Measurements from ENCODE around the gene PAK4. TPM values are rescaled to one million over a fixed set of nuclear protein-coding genes. Genes with fewer than 3 reads are reported as not detected.

Gene PAK4
- total RNA-seq, 1 experiment from 2014 or later, result 55.2 TPM

- H3K4me3 ChIP-seq (ENCODE audit: low read depth, low read length, poor library complexity, severe bottlenecking), result no peak overlapping the region
- no TSS peak for BruUV-seq (replicated peaks)
- intact Hi-C loops (cut with micrococcal nuclease; ENCODE audit: unreplicated experiment), result no loop called here
- ChIA-PET POLR2A (ENCODE audit: low non-redundant PET) (no interaction called here), CTCF (no interaction called here)
- H3K9me3 ChIP-seq (ENCODE audit: low read depth, low read length, poor library complexity, severe bottlenecking), result no peaks in the 10 kb centered on the region
- no peak for TF ChIP-seq EZH2 (IDR thresholded peaks at IDR 0.05; ENCODE audit: borderline replicate concordance, low read depth, low read length, poor library complexity, severe bottlenecking)
- TF ChIP-seq, protein P1, sequence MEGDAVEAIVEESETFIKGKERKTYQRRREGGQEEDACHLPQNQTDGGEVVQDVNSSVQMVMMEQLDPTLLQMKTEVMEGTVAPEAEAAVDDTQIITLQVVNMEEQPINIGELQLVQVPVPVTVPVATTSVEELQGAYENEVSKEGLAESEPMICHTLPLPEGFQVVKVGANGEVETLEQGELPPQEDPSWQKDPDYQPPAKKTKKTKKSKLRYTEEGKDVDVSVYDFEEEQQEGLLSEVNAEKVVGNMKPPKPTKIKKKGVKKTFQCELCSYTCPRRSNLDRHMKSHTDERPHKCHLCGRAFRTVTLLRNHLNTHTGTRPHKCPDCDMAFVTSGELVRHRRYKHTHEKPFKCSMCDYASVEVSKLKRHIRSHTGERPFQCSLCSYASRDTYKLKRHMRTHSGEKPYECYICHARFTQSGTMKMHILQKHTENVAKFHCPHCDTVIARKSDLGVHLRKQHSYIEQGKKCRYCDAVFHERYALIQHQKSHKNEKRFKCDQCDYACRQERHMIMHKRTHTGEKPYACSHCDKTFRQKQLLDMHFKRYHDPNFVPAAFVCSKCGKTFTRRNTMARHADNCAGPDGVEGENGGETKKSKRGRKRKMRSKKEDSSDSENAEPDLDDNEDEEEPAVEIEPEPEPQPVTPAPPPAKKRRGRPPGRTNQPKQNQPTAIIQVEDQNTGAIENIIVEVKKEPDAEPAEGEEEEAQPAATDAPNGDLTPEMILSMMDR (conservative IDR thresholded peaks at IDR 0.05; ENCODE audit: low read depth, low read length), result no peak
- no peak for DNase-seq (ENCODE audit: low spot score)
- peaks cover 20% of the 10 kb centered on the region for H3K36me3 ChIP-seq (ENCODE audit: insufficient read depth, low read length, poor library complexity, severe bottlenecking)
- H3K27me3 ChIP-seq (replicated peaks; ENCODE audit: insufficient read depth, low read depth, low read length, poor library complexity), result no peaks in the 10 kb centered on the region
- H3K4me1 ChIP-seq (ENCODE audit: insufficient read depth, low read length, poor library complexity, severe bottlenecking), result no peaks in the 10 kb centered on the region
- H3K27ac ChIP-seq (ENCODE audit: low read depth, low read length, poor library complexity, severe bottlenecking), result no peak overlapping the region
Measured at GRCh38 chr19:39175564-39175963, 50.0 kb downstream of the PAK4 start.

DNA sequence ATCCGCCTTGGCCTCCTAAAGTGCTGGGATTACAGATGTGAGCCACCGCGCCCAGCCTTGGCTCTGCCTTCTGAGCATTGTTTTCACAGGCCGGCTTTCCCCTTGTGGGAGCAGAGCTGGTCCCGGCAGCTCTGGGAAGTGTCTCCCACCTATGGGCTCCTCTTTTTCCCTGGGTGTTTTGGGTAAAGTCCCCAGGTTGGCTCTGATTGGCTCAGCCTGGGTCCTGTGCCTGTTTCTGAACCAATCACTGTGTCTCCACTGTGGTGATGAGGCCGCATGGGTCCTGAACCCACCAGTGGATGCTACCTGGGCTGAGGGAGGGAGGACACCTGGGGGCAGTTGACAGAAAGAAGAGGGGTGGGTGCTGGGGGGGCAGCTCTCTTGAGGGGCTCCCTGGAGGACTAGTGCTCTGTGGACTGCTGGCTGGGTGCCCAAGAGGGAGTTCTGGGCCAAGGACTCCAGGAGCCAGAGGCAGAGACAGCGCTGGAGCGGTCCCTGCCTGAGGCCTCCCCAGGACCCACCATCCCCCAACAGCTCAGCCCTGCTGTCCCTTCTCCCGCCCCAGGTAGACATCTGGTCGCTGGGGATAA lies 51.6 kb downstream of the PAK4 start:
- intact Hi-C loops (cut with micrococcal nuclease; ENCODE audit: unreplicated experiment), result no loop called here
- H3K27ac ChIP-seq (ENCODE audit: low read depth, low read length, poor library complexity, severe bottlenecking), result no peak overlapping the region
- peaks cover 19% of the 10 kb centered on the region for H3K36me3 ChIP-seq (ENCODE audit: insufficient read depth, low read length, poor library complexity, severe bottlenecking)
- no TSS peak for BruUV-seq (replicated peaks)
- H3K27me3 ChIP-seq (replicated peaks; ENCODE audit: insufficient read depth, low read depth, low read length, poor library complexity), result no peaks in the 10 kb centered on the region
- no peak for DNase-seq (ENCODE audit: low spot score)
- ChIA-PET POLR2A (ENCODE audit: low non-redundant PET) (no interaction called here), CTCF (no interaction called here)
- H3K4me1 ChIP-seq (ENCODE audit: insufficient read depth, low read length, poor library complexity, severe bottlenecking), result no peaks in the 10 kb centered on the region
- H3K9me3 ChIP-seq (ENCODE audit: low read depth, low read length, poor library complexity, severe bottlenecking), result no peaks in the 10 kb centered on the region
- H3K4me3 ChIP-seq (ENCODE audit: low read depth, low read length, poor library complexity, severe bottlenecking), result no peak overlapping the region
- TF ChIP-seq, protein P1 (conservative IDR thresholded peaks at IDR 0.05; ENCODE audit: low read depth, low read length), result no peak
- TF ChIP-seq EZH2 (IDR thresholded peaks at IDR 0.05; ENCODE audit: borderline replicate concordance, low read depth, low read length, poor library complexity, severe bottlenecking), result no peak

GRCh38 chr19:39177736-39178135 lies 52.1 kb downstream of the PAK4 start:
- Histone ChIP-seq H3K36me3 (ENCODE audit: insufficient read depth, low read length, poor library complexity, severe bottlenecking) (peaks cover 16% of the 10 kb centered on the region), H3K9me3 (ENCODE audit: low read depth, low read length, poor library complexity, severe bottlenecking) (no peaks in the 10 kb centered on the region)

More at GRCh38 chr19:39177736-39178135, 52.1 kb downstream of the PAK4 start:
- POLR2A ChIA-PET (ENCODE audit: low non-redundant PET), result no interaction called here
- no TSS peak for BruUV-seq (replicated peaks)
- H3K4me1 ChIP-seq (ENCODE audit: insufficient read depth, low read length, poor library complexity, severe bottlenecking), result no peaks in the 10 kb centered on the region
- DNase-seq (ENCODE audit: low spot score), result no peak
- CTCF ChIA-PET, result no interaction called here
- no peak for TF ChIP-seq EZH2 (IDR thresholded peaks at IDR 0.05; ENCODE audit: borderline replicate concordance, low read depth, low read length, poor library complexity, severe bottlenecking)
- TF ChIP-seq, protein P1 (conservative IDR thresholded peaks at IDR 0.05; ENCODE audit: low read depth, low read length), result no peak
- intact Hi-C loops (cut with micrococcal nuclease; ENCODE audit: unreplicated experiment), result no loop called here
- no peak overlapping the region for H3K27ac ChIP-seq (ENCODE audit: low read depth, low read length, poor library complexity, severe bottlenecking)
- H3K4me3 ChIP-seq (ENCODE audit: low read depth, low read length, poor library complexity, severe bottlenecking), result no peak overlapping the region
- no peaks in the 10 kb centered on the region for H3K27me3 ChIP-seq (replicated peaks; ENCODE audit: insufficient read depth, low read depth, low read length, poor library complexity)

Measured in A673 (cell line).